Amygdala (tissue), 56 donors: ENCODE results near the gene EIF4H.
A peak's percentile ranks its signal among the peaks of the same experiment; 100 is the strongest.
"Not testable (repeated sequence)": the region's sequence is repeated elsewhere in the genome, so short reads cannot be mapped to it uniquely, and the experiment has no call there.

ENCODE experiments used
- DNase-seq, 56 donors: peaks; one replicate each; lab custom pipeline; 2025; lab: John Stamatoyannopoulos, UW

The EIF4H gene

GRCh38 chr7:74222851-74223710 lies 48.9 kb downstream of the EIF4H start:
- DNase-seq: no peak

DNA sequence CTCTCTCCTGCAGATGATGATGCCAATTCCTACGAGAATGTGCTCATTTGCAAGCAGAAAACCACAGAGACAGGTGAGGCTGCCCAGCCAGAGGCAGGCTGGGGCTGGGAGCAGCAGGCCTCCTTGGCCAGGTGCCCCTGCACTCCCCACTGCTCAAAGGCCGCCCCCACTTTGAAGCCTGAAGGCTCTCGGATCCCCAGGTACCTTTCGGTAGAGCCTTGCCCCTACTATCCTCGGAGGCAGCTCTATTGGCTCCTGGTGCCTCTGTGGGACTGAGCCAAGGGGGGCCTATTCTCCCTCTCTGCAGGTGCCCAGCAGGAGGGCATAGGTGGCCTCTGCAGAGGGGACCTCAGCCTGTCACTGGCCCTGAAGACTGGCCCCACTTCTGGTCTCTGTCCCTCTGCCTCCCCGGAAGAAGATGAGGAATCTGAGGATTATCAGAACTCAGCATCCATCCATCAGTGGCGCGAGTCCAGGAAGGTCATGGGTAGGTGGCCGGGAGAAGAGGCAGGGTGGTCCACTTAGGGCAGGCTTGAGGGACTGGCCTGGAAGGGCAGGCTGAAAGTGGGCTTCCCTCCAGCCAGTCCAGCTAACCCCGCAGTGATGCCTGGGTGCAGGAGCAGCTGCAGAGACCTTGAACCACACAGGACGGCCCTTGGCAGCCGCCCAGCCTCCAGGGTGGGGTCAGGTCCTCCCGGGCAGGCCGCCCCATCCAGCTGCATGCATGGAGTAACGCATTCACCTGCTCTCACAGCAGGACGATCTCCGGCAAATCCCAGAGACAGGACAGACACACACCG lies 49.8 kb downstream of the EIF4H start:
- DNase-seq: no peak

GRCh38 chr7:74224511-74224832 lies 50.3 kb downstream of the EIF4H start:
- no peak for DNase-seq

DNA sequence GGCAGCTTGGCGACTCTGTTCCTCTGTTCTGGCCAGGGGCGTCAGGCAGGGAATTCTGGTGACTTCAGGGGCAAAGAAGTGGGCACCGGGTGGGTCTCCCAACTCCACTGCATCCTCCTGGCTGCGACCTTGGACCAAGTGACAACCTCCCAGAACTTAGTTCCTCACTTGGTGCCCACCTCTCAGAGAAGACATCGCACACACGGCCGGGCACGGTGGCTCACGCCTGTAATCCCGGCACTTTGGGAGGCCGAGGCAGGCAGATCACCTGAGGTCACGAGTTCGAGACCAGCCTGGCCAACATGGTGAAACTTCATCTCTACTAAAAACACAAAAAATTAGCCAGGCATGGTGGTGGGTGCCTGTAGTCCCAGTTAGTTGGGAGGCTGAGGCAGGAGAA lies 50.8 kb downstream of the EIF4H start:
- DNase-seq: not testable (repeated sequence)

- DNase-seq: no peak
These were observed 51.2 kb downstream of the EIF4H start for GRCh38 chr7:74225400-74225799.

GRCh38 chr7:74226633-74227032 lies 52.5 kb downstream of the EIF4H start:
- DNase-seq: peak in 11 of 56 donors; percentile 6 to 27 (median 16)

GRCh38 chr7:74228951-74229900 lies 55.1 kb downstream of the EIF4H start:
- DNase-seq: no peak

DNA sequence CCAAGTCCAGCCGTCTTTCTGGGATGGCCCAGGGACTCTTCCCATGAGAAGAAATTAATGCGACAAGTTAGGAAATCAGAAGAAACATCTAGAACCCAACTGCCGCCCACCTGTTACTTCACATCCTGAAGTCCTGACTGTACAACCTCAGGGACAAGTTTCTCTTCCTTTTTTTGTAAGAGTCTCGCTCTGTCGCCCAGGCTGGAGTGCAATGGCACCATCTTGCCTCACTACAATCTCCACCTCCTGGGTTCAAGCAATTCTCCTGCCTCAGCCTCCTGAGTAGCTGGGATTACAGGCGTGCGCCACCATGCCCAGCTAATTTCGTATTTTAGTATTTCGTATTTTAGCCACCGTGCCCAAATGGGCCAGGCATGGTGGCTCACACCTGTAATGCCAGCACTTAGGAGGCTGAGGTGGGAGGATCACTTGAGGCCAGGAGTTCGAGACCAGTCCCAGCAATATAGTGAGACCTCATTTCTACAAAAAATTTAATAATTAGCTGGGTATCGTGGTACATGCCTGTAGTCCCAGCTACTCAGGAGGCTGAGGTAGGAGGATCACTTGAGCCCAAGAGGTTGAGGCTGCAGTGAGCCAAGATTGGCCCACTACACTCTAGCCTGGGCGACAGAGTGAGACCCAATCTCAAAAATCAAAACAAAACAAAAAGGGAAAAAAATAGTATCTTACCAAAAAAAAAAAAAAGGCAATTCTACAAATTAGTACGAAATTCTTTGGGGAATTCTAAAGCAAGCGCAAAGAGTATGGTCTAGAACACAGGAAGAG lies 56.5 kb downstream of the EIF4H start:
- no peak for DNase-seq

- DNase-seq: peak in 2 of 56 donors; percentile 13 to 33
These were observed 57.1 kb downstream of the EIF4H start for GRCh38 chr7:74231232-74231590.

DNA sequence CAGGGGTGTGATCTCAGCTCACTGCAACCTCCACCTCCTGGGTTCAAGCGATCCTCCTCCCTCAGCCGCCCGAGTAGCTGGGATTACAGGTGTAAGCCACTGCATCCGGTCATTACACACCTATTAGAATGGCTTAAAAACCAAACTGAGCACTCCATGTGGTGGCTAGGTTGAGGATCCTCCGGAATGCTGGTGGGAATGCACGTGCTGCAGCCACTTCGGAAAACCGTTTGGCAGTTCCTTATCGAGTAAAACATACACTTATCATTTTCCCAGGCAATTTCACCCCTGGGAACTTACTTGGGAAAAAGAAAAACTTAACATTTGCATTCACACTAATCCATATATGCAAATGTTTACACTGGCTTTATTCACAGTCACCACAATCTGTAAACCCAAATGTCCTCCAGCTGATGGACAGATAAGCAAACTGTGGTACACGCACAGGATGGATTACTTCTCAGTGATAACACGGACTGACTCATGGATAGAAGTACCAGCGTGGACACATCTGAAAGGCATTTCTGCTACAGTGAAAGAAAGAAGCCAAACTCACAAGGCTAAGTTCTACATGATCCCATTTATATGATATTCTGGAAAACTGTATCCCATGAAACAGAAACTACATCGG lies 59.6 kb downstream of the EIF4H start:
- no peak for DNase-seq

DNA sequence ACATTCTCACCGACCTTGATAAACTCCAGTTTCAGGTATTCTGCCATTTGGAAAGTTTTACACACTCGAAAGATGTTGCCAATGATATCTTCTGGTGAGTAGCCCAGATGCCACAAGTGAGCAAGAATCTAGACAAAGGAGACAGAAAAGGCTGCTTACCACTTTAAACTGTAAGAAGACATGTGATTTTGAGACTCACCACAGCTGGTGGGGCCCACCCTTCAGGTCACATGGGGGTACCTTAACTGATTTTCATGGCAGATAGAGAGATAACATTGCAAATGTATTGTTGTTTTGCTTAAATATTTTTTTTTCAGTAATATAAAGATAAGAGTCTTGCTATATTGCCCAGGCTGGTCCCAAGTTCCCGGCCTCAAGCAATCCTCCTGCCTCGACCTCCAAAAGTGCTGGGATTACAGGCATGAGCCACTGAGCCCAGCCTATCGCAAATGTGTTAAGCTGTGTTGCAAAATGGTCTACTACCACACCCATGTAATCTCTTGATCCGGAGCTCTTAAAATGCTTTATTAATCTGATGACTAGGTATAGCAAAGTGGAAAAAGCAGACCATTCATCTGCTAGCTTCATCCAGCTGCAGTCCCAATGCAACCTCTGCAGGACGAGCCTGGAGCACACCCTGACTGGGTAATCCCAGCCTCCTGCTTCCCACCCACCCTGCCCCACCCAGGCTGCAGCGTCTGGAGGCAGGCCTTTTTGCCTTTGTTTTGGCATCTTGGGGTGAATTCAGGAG lies 61.5 kb downstream of the EIF4H start:
- DNase-seq: no peak

DNA sequence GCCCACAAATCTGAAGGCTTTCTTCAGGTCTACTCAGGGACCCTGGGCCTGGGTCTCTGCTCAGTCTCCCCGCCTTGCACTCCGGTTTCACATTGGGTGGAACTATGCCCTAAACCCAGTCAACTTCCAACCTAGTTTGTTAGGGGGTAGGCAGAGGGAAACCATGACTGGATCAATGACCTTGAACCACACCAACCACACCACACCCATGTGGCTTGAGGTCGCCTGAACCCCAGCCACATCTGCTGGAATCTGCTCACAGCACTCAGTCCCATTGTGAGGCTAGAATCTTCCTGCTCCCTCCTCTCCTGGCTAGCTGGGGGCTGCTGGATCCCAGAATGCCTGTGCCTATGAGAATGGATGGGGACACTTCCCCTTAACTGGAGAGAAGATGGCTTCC lies 62.1 kb downstream of the EIF4H start:
- no peak for DNase-seq

DNA sequence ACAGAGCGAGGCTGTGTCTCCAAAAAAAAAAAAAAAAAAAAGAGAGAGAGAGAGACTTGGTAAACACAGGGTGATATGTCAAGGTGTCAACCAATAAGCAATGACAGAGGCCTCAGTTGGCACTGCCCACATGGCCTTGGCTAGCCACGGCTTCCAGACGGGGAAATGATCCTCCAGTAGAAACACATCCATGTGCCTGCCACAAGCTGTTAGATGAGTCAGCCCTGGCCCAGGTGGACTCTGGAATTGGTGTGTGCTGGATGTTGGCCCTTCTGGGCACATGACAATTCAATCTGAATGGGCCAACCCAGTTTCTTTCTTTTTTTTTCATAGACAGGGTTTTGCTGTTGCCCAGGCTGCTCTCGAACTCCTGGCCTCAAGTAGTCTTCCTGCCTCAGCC lies 66.3 kb downstream of the EIF4H start:
- no peak for DNase-seq

DNA sequence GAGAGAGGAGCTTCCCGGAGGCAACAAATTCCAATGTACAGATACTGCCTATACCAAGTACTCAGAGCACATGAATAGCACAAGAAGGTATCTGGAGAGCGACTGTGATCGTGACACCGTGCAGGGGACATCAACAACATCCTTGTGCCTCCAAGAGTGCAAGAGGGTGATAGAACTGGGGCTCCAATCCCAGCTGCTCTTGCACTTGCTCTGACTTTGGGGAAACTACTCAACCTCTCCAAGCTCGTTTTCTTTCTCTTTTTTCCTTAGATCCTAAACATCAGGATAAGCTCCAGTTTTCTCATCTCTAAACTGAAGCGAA lies 67.9 kb downstream of the EIF4H start:
- no peak for DNase-seq

DNA sequence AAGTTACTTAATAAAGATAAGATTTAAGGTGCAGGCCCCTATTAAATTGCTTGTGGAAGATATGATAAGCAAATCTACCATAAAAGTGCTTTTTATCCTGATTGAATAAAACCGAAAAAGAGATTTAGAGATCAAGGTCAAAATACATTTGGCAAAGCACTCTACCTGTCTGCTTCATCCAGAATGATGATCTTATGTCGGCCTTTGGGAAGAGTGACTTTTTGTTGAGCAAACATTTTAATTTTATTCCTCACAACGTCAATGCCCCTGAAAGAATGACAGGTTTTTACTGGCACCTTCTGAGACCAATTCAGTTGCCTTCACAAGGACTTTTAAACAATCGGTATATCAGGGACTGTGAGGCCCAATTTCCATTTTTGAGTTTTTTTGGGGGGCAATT lies 72.3 kb downstream of the EIF4H start:
- DNase-seq: no peak
